HepG2 (cell line): ENCODE results near the gene SPPL3. TPM values are rescaled to one million over a fixed set of nuclear protein-coding genes. Genes with fewer than 3 reads are reported as not detected.

ENCODE experiments used
- ATAC-seq: fragments of 200-7000 bp; cut with Tn5 transposase; 3 replicates; pipeline ENCODE4 v1.9.1; 2020; ENCODE audit warnings: mild to moderate bottlenecking, moderate library complexity
- BruUV-seq: library from RNA; stranded (reverse); fragments of 400-500 nt; replicated peaks from 2 replicates; lab custom pipeline; 2021; lab: Mats Ljungman, UMichigan
- CTCF ChIA-PET: fragments of 300-600 bp; formaldehyde crosslinking; extraction: SDS; loops from one replicate; lab custom pipeline; 2021; ENCODE audit warnings: low total read pairs, inconsistent platforms, low intra/inter-chr PET ratio; lab: Yijun Ruan, JAX
- POLR2A ChIA-PET: fragments of 350-600 bp; sonication (Branson Sonifier 250); formaldehyde crosslinking; loops from one replicate; lab custom pipeline; 2020; ENCODE audit warnings: antibody characterized with exemption, inconsistent platforms; lab: Yijun Ruan, JAX
- DNase-seq: peaks from one replicate; pipeline ENCODE4 v3.0.0-alpha.2; 2015; ENCODE audit warnings: low spot score
- FAIRE-seq: peaks from 3 replicates; lab custom pipeline; 2011; peaks lifted over from hg19 to GRCh38; lab: Jason Lieb, UNC
- H2AFZ ChIP-seq: one replicate; pipeline ENCODE4 v1.6.1; 2011; ENCODE audit warnings: low read length, inconsistent platforms
- H3K27ac ChIP-seq: fragments of 300-600 bp; 3 replicates; pipeline ENCODE4 v1.8.0; 2011; ENCODE audit warnings: mixed run types, mild to moderate bottlenecking, mixed read lengths, low read length, inconsistent platforms; ENCODE audit not compliant: insufficient read depth; ENCODE audit errors: extremely low read length
- H3K27me3 ChIP-seq, 2 experiments: fragments of 200-600 bp in 1 of 2; 2 replicates in 1 of 2; 3 replicates in 1 of 2; pipeline versions ENCODE4 v1.6.0 to v1.8.0; 2011; ENCODE audit warnings: low read length in 2 of 2, mild to moderate bottlenecking in 2 of 2, moderate library complexity in 2 of 2, inconsistent platforms in 1 of 2; ENCODE audit not compliant: insufficient read depth in 2 of 2, control insufficient read depth in 1 of 2
- H3K36me3 ChIP-seq, 2 experiments: fragments of 200-600 bp in 1 of 2; replicated peaks in 1 of 2; 2 replicates in 1 of 2; 3 replicates in 1 of 2; pipeline versions ENCODE4 v1.5.1 to v1.8.0; 2011; ENCODE audit warnings: low read length in 2 of 2, inconsistent platforms in 1 of 2; ENCODE audit not compliant: insufficient read depth in 2 of 2, control insufficient read depth in 1 of 2
- H3K4me1 ChIP-seq: 2 replicates; pipeline ENCODE4 v1.5.1; 2012; ENCODE audit warnings: low read length, inconsistent platforms; ENCODE audit not compliant: insufficient read depth
- H3K4me2 ChIP-seq: 2 replicates; pipeline ENCODE4 v1.6.0; 2011; ENCODE audit warnings: low read depth, low read length, inconsistent platforms
- H3K4me3 ChIP-seq, 3 experiments: fragments of 200-600 bp in 1 of 3; sonication (generic), shearing (Covaris generic) in 1 of 3; replicated peaks in 1 of 3; 2 replicates each; pipeline ENCODE4 v1.5.1; 2011 to 2016; ENCODE audit warnings: low read length in 3 of 3, inconsistent platforms in 2 of 3, low read depth in 2 of 3, mild to moderate bottlenecking in 2 of 3, control low read depth in 1 of 3, mixed read lengths in 1 of 3; ENCODE audit not compliant: insufficient read depth in 1 of 3
- H3K79me2 ChIP-seq: one replicate; pipeline ENCODE4 v1.6.1; 2011; ENCODE audit warnings: low read length, inconsistent platforms; ENCODE audit not compliant: insufficient read depth
- H3K9ac ChIP-seq: 2 replicates; pipeline ENCODE4 v1.6.0; 2011; ENCODE audit warnings: mild to moderate bottlenecking, low read depth, low read length, inconsistent platforms; ENCODE audit not compliant: insufficient read depth
- H3K9me3 ChIP-seq: 2 replicates; pipeline ENCODE4 v1.5.1; 2012; ENCODE audit warnings: mild to moderate bottlenecking, low read length
- H4K20me1 ChIP-seq: 2 replicates; pipeline ENCODE4 v1.6.0; 2011; ENCODE audit warnings: inconsistent platforms, mild to moderate bottlenecking, low read length, moderate library complexity; ENCODE audit not compliant: insufficient read depth
- CBX5 ChIP-seq: sonication (generic); formaldehyde crosslinking; IDR thresholded peaks from 2 replicates; pipeline ENCODE4 v1.4.0; 2020; ENCODE audit warnings: missing genetic modification reagents, borderline replicate concordance
- HOXA5 ChIP-seq: sonication (generic); formaldehyde crosslinking; IDR thresholded peaks from 2 replicates; pipeline ENCODE4 v1.4.0; 2020; ENCODE audit warnings: missing genetic modification reagents
- MAFF ChIP-seq: IDR thresholded peaks from 2 replicates; pipeline ENCODE4 v1.6.1; 2011; ENCODE audit warnings: low read depth, low read length, improper control_type of control experiment
- MAFK ChIP-seq, 2 experiments: IDR thresholded peaks in 1 of 2; conservative IDR thresholded peaks in 1 of 2; 2 replicates each; pipeline ENCODE4 v1.6.1; 2011; ENCODE audit warnings: improper control_type of control experiment in 2 of 2, low read length in 2 of 2
- RFX5 ChIP-seq: IDR thresholded peaks from 2 replicates; pipeline ENCODE4 v1.6.1; 2011; ENCODE audit warnings: low read depth, low read length, improper control_type of control experiment
- SRF ChIP-seq: IDR thresholded peaks from 2 replicates; pipeline ENCODE4 v1.6.1; 2011; ENCODE audit warnings: mild to moderate bottlenecking, low read depth, low read length, moderate library complexity
- ZBTB1 ChIP-seq: sonication (generic); formaldehyde crosslinking; IDR thresholded peaks from 2 replicates; pipeline ENCODE4 v1.4.0; 2020; ENCODE audit warnings: missing genetic modification reagents, borderline replicate concordance
- ZFP37 ChIP-seq: sonication (generic); formaldehyde crosslinking; IDR thresholded peaks from 2 replicates; pipeline ENCODE4 v1.4.0; 2020; ENCODE audit warnings: missing genetic modification reagents, borderline replicate concordance
- ZIK1 ChIP-seq: sonication (generic); formaldehyde crosslinking; IDR thresholded peaks from 2 replicates; pipeline ENCODE4 v1.5.0; 2020; ENCODE audit warnings: mild to moderate bottlenecking, low read depth, missing genetic modification reagents, borderline replicate concordance
- WGBS: methylation state at CpG from one replicate; pipeline ENCODE4 v1.1.6; 2017; ENCODE audit warnings: low lambda C conversion rate; 5-methylcytosine and 5-hydroxymethylcytosine counted together
- in situ Hi-C: cut with HindIII; loops from 2 replicates; pipeline ENCODE4 v1.10.0; 2017; ENCODE audit warnings: low pct_unique_long_range_greater_than_20kb; ENCODE audit not compliant: extremely low pct_ligation_motif_present
- intact Hi-C: fragments of 100-400 bp; cut with micrococcal nuclease; formaldehyde crosslinking; loops from one replicate; pipeline ENCODE4 v1.10.0; 2022; ENCODE audit not compliant: unreplicated experiment
- polyA plus RNA-seq, 8 experiments: library from polyadenylated mRNA; depleted of rRNA in 3 of 8; stranded (reverse) in 7 of 8; unstranded in 1 of 8; fragments of >200 nt; fragmentation: Illumina TruSeq in 4 of 8; extraction: Trizol in 4 of 8; gene quantifications; 2 replicates each; pipeline versions ENCODE4 v1.2.1 to v1.2.3, GENCODE V29; 2011 to 2016; ENCODE audit warnings: low read depth in 4 of 8, missing spikeins in 1 of 8, mixed read lengths in 1 of 8; ENCODE audit not compliant: insufficient read depth in 1 of 8
- total RNA-seq, 5 experiments: library from RNA; depleted of rRNA; stranded (reverse); fragments of >200 nt; fragmentation: Illumina TruSeq; extraction: Trizol; gene quantifications; 2 replicates each; pipeline ENCODE4 v1.2.3, GENCODE V29; 2016; ENCODE audit warnings: low read depth in 1 of 5

SPPL3 gene
- total and polyA plus RNA-seq, 2 of the 13 experiments (the other 11 are each of a cell fraction or from before 2014, with no cell fraction given), result 8.9 to 9.1 TPM

- no peak for FAIRE-seq
- no peak for DNase-seq
- peaks cover 14% of the 10 kb centered on the region for H3K79me2 ChIP-seq
- ATAC-seq, result no peak
- TF ChIP-seq ZBTB1 (CRISPR knock-in tag), result no peak
- peak; percentile 33; the same call in 1 of the 2 replicates for TF ChIP-seq RFX5
- no peak for TF ChIP-seq SRF
- no peak for TF ChIP-seq ZIK1 (CRISPR knock-in tag)
- TF ChIP-seq HOXA5, result no peak
- TF ChIP-seq ZFP37 (CRISPR knock-in tag), result no peak
- TF ChIP-seq CBX5 (CRISPR knock-in tag), result no peak
- TF ChIP-seq MAFK (conservative IDR thresholded peaks at IDR 0.05 in 1 of 2, IDR thresholded peaks at IDR 0.05 in 1 of 2; ENCODE audit: low read length in 2 of 2), result peak; percentile 66 to 86
- TF ChIP-seq MAFF, result peak; percentile 79
- H3K36me3 ChIP-seq, result peaks cover 2 to 28% of the 10 kb centered on the region in 2 experiments
- CTCF ChIA-PET, result interaction anchor here (2.9 kb wide), 1 partner anchor 129 kb away, joined by 21 read pairs; no protein-coding TSS in a partner anchor
- POLR2A ChIA-PET, result no interaction called here
- H3K4me3 ChIP-seq, result no peak overlapping the region
- intact Hi-C loops, result no loop called here
- in situ Hi-C loops, result loop anchor here (5.0 kb wide), 2 partner anchors 65 to 130 kb away; partner anchors contain the start of gene POP5
- no peak overlapping the region for H3K4me2 ChIP-seq
- no peak overlapping the region for H2AFZ ChIP-seq
- H3K27ac ChIP-seq, result no peak overlapping the region
- H3K9me3 ChIP-seq, result no peaks in the 10 kb centered on the region
- no peak overlapping the region for H3K9ac ChIP-seq
- WGBS, result 94% methylated on average over 6 of the region's 6 CpGs
- BruUV-seq, result no TSS peak
- no peaks in the 10 kb centered on the region; the same call in 1 of the 2 replicates for H4K20me1 ChIP-seq
- peaks cover 34% of the 10 kb centered on the region for H3K4me1 ChIP-seq
- H3K27me3 ChIP-seq, result no peaks in the 10 kb centered on the region
Observed at GRCh38 chr12:120712610-120713009, 191.5 kb downstream of the SPPL3 start.

Other genes with a start within 250 kb of the SPPL3 start
- gene MLEC, start 217.2 kb downstream of the SPPL3 start, total RNA-seq (2016; rRNA removed; fragmentation: Illumina TruSeq; extraction: Trizol), result 95.5 and 156 TPM in 2 replicates
- 35.3 and 49.8 TPM in 2 replicates for gene MLEC, start 217.2 kb downstream of the SPPL3 start, polyA plus RNA-seq (2011; rRNA removed)
- 19.6 and 30.7 TPM in 2 replicates for gene UNC119B, start 193.9 kb downstream of the SPPL3 start, total RNA-seq (2016; rRNA removed; fragmentation: Illumina TruSeq; extraction: Trizol)
- gene UNC119B, start 193.9 kb downstream of the SPPL3 start, polyA plus RNA-seq (2011; rRNA removed), result 18.6 and 19.7 TPM in 2 replicates
- 22.4 and 27.7 TPM in 2 replicates for gene ACADS, start 178.5 kb downstream of the SPPL3 start, total RNA-seq (2016; rRNA removed; fragmentation: Illumina TruSeq; extraction: Trizol)
- gene ACADS, start 178.5 kb downstream of the SPPL3 start, polyA plus RNA-seq (2011; rRNA removed), result 17.4 and 25.4 TPM in 2 replicates
- gene HNF1A, start 74.2 kb upstream of the SPPL3 start, total RNA-seq (2016; rRNA removed; fragmentation: Illumina TruSeq; extraction: Trizol), result 27.0 and 34.7 TPM in 2 replicates
- gene HNF1A, start 74.2 kb upstream of the SPPL3 start, polyA plus RNA-seq (2011; rRNA removed), result 13.4 and 18.2 TPM in 2 replicates
- gene C12orf43, start 112.1 kb upstream of the SPPL3 start, total RNA-seq (2016; rRNA removed; fragmentation: Illumina TruSeq; extraction: Trizol), result 11.1 and 12.9 TPM in 2 replicates
- 7.5 and 7.9 TPM in 2 replicates for gene C12orf43, start 112.1 kb upstream of the SPPL3 start, polyA plus RNA-seq (2011; rRNA removed)
- 0.18 and 0.22 TPM in 2 replicates for gene OASL, start 134.9 kb upstream of the SPPL3 start, total RNA-seq (2016; rRNA removed; fragmentation: Illumina TruSeq; extraction: Trizol)
- 0.09 and 0.11 TPM in 2 replicates for gene OASL, start 134.9 kb upstream of the SPPL3 start, polyA plus RNA-seq (2011; rRNA removed)
- gene P2RX7, start 228.5 kb upstream of the SPPL3 start, total RNA-seq (2016; rRNA removed; fragmentation: Illumina TruSeq; extraction: Trizol), result 0.13 TPM in 1 of 2 replicates, not detected in the other
- gene P2RX7, start 228.5 kb upstream of the SPPL3 start, polyA plus RNA-seq (2011; rRNA removed), result 0.56 and 0.73 TPM in 2 replicates